HG03039 (cell line): ENCODE results near the gene TTC33.

ENCODE experiments used
- ATAC-seq: cut with Tn5 transposase; IDR thresholded peaks from one replicate; pipeline ENCODE4 v1.9.1; 2021; ENCODE audit warnings: mild to moderate bottlenecking, moderate library complexity; ENCODE audit not compliant: unreplicated experiment

Gene TTC33

DNA sequence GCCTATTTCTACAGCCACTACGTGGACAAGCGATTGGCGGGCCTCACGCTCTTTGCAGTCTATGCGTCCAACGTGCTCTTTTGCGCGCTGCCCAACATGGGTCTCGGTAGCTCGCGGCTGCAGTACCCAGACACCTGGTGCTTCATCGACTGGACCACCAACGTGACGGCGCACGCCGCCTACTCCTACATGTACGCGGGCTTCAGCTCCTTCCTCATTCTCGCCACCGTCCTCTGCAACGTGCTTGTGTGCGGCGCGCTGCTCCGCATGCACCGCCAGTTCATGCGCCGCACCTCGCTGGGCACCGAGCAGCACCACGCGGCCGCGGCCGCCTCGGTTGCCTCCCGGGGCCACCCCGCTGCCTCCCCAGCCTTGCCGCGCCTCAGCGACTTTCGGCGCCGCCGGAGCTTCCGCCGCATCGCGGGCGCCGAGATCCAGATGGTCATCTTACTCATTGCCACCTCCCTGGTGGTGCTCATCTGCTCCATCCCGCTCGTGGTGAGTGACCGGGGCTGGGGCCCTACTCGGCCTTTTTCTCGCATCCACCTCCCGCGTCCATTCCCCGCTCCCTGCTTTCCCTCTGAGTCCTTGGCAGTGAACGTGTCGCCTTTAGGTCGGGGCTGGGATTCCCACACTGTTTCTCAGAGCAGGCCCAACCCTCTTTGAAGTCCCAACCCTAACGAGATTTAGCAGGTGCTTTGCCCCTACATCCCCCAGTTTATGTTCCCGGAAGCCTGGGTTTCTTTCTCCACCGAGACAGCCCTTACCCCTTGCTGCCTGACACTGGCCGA lies 74.2 kb downstream of the TTC33 start:
- no peak for ATAC-seq

DNA sequence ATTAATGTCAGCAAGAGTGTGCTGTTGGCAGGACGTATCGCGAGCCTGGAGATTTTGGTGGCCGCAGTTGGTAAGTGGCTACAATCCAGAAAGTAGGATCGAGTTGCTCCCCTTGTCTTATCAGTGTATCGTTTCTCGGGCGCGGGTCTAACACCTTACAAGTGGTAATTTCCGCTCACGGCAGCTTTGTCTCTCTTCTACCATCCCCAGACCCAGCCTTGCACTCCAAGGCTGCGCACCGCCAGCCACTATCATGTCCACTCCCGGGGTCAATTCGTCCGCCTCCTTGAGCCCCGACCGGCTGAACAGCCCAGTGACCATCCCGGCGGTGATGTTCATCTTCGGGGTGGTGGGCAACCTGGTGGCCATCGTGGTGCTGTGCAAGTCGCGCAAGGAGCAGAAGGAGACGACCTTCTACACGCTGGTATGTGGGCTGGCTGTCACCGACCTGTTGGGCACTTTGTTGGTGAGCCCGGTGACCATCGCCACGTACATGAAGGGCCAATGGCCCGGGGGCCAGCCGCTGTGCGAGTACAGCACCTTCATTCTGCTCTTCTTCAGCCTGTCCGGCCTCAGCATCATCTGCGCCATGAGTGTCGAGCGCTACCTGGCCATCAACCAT lies 74.9 kb downstream of the TTC33 start:
- ATAC-seq = no peak

DNA sequence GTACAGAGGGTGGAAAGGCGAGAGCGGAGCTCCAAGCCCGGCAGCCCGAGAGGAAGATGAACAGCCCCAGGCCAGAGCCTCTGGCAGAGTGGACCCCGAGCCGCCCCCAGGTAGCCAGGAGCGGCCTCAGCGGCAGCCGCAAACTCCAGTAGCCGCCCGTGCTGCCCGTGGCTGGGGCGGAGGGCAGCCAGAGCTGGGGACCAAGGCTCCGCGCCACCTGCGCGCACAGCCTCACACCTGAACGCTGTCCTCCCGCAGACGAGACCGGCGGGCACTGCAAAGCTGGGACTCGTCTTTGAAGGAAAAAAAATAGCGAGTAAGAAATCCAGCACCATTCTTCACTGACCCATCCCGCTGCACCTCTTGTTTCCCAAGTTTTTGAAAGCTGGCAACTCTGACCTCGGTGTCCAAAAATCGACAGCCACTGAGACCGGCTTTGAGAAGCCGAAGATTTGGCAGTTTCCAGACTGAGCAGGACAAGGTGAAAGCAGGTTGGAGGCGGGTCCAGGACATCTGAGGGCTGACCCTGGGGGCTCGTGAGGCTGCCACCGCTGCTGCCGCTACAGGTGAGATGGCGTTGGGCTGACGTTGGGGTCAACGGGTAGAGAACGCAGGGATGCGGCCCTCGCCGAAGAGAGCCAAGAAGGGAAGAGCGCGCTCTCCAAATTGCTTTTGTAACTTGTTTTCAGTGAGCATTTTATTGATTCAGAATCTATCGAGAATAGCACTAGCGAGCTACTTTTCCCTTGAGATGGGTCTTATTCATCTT lies 75.7 kb downstream of the TTC33 start, which contains the start of gene PTGER4:
PTGER4 (plus strand) TSS at position 3 of the 769 bp plus-strand sequence. CDS start 1,079 bp downstream, outside the sequence.
- ATAC-seq = peak; percentile 24

DNA sequence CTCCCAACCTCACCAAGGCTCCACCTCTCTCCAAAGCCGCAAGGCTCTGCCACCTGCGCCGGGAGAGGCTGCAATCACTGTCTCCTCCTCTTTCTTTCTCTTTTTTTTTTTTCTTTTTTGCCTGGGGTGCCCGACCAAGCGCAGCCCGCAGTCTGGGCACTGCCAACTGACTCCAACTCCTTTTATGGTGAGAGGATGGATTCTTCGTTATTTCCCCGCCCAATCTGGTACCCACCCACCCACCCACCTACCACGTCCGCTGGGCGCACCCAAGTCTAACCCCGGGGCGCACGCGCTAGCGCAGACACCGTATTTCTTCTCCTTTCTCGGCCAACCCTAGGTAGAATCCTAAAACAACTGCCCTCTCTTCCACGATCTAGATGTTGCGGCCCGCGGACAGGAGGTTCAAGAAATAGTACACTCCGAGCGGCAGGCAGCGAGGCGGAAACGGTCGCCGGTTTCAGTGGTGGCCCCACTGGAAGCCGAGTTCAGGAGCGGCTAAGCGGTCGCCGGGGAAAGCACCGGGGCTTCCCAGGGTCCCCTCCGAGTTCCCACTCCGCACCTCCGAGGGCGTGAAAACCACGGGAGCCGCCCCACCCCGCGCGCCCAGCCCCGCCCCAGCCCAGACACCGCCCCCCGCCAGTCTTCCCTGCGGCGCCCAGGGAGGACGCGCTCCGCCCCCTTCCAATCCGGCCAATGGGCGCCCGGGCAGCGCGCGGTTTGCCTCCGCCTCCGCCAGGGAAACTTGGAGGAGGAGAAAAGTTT lies 76.4 kb downstream of the TTC33 start:
- peak; percentile 79 for ATAC-seq

DNA sequence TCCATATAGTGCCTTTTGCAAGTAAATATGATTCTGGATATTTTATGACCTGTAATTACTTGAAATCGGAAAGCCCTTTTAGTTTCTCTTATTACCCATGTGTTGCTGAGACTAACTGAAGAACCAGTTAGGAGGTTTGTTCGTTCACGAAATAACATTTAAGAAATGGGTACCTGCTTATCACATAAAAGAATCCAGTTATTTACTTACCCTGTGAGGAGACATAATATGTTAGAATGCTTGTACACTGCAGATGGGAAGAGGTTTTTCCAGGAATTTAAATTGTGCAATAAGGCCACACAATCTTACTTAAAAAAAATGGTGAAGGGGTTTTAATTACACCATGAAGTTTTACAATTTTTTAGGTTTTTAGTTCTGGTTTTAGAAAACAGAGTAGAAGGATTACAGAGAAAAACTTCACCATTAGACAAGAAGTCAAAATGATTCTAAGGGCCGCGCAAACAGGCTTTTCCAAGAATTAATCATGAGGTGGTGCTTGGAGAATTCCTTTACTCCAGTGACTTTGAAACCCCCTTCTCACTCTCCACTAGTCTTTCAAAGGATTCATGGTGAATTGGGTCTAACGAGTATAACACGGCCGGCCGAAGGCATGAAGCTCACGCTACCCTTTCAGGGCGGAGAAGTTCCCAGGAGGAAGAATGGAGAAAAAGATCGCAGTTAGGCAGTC lies 77.2 kb downstream of the TTC33 start:
- no peak for ATAC-seq

DNA sequence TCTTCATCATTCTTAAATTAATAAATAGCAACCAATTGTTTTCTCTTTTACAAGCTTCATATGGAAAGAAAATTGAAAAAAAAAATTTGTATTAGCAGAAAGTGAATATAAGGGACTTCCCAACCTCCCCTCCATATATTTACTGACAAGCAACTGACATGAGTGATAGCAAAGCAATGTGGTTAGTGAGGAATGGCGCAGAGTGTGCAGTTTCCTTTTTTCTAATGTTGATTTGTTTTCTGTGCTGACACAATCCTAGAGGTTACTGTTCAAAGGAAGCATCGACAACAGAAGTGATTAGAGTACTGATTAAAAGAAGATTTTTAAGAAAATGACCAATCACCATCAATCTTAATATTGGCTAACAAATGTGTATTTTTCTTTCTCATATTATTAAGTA lies 77.7 kb downstream of the TTC33 start:
- ATAC-seq = no peak

DNA sequence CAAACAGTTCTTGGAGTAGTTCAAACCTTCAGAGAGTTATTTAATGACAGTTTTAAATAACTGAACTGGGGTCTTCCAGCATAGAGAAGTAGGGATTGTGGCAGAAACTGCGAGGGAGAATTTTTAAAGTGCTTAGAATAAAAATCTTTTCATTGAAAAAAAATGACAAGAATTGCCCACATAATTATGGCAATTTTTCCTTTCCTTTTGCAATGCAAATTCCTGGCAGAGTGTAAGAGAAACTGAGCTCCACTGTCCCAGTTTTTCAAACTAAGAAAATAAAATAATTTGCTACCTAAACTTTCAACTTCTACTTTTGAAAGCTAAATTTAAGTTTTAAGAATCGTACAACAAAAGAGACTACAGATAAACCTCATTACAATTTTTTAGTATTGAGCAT lies 78.3 kb downstream of the TTC33 start:
- no peak for ATAC-seq

DNA sequence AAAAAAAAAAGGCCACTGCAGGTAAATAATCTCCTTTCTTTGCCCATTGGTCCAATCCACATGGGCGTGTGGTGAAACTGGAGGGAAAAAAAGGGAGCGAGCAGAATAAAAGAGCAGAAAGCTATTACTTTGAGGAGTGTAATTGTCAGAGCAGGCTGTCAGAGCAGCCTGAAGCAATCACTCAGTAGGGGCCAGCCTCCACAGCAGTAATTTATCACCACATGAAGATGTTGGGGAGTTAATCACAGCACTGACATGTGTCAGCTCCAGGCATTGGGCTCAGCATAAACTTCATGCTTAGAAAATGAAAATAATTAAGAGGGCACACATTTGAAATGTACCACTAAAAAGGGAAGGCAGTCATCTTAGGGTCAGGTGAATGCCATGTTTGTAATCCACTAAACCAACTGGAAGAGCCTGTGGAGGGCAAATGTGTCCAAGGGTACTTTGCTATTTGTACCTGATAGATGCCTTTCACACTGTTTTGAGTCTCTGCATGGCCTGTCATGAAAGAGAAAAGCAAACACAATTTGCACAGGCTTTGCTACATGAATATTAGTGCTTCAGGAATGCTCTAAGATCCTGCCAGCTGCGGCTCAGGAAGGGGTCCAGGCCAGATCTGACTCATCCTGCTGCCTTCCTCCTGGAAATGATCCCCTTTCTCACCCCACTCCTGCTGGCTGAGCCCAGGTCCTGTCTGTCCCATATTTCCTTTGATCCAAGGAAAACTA lies 79.0 kb downstream of the TTC33 start:
- ATAC-seq = no peak

DNA sequence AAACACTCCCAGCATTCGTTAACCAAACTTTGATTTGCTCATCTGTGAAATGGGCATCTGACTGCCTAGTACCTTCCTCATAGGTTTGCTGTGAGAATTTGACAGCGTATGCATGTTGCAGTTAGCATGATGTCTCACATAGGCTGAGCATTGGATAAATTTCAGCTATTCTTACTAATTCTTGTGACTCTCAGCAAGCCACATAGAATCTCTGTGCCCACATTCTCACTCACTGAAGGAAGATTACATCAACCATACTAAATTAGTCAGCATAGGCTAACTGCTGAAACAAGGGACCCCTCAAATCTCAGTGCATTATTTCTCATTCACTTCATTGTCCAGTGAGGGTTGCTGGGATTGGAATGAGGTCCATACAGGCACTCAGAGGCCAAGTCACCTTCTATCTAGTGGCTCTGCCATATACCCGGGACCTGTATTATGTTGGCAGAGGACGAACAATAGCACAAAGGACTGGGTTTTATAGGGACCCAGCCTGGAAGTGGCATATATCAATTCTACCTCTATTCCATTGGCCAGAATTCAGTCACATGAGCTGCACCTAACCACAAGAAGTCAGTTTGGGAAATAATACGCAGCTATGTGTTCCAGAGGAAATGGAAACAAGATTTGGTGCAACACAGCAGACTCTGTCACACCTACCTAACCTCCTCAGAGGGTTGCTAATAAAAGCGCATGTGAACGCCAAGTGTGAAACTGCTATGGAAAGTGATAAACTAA lies 80.2 kb downstream of the TTC33 start:
- ATAC-seq = no peak

DNA sequence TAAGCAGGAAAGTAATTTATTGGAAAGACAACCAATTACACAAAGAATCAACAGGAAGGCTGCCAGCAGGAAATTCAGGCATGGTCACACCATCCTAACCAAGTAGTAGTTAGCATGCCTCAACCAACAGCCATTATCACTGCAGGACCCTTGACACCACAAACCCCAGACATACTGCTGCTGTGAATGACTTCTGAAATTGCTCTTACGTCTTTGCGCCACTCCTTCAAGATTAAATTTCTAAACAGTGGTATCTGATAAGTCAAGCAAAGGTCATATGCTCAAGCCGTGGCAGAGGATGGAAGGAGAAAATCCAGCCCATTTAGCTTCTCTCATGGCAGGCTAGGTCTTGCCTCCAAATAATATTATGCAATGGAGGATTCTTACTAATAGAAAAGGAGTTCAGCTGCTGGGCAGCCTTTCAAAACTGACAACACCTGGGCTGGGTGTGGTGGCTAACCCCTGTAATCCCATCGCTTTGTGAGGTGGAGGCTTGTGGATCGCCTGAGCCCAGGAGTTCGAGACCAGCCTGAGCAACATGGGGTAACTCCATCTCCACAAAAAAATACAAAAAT lies 81.0 kb downstream of the TTC33 start:
- ATAC-seq = no peak

DNA sequence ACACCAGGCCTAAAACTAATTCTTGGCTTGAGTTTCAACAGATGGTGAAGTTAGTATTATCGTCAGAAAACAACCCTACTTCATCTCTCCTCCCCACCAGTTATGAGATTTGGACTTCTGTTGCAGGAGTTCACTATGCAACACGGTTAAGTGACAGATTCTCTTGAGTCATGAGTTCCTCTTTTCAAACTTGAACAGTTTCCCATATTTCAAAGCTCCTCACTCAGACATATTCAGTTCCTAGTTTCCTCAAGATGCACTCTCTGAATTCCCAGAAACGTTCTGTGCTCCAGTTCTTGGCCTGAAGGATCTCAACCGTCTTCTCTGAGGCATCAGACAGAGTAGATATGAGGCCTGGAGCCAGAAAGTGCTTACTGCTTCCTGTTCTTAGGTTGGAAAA lies 83.3 kb downstream of the TTC33 start:
- ATAC-seq = no peak

DNA sequence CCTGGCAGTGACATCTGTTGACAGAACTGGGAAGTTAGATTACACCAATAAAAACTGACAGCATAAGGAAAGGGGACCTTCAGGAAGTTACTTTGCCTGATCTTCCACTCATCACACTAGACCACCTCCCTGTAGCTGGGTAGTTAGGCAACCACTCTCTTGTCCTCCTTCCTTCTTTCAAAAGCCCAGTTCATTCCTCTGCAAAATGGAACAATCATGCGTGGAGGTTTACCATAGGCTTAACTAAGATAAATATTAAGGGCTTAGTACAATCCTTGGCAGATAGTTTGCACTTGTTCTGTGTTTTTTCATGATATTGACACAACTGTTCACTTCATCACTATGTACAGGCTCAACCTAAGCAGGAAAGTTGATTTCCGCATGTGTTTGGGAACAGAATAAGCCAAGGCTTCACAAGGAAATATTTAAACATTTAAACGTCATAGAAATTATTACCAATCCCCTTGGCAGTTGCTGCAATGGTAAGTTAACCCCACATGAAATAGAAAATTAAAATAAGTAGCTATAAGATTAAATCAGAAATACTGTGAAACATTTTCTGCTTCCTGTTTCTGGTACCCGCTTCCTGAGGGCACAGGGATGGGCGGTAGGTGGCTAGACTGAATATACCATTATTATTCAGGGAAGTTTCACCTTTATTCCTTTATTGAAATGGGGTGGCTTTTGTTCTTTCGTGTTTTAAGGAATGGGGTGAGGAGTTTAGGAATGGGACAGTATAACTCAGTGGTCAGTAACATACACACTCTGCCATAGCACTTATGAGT lies 86.0 kb downstream of the TTC33 start:
- ATAC-seq = no peak

DNA sequence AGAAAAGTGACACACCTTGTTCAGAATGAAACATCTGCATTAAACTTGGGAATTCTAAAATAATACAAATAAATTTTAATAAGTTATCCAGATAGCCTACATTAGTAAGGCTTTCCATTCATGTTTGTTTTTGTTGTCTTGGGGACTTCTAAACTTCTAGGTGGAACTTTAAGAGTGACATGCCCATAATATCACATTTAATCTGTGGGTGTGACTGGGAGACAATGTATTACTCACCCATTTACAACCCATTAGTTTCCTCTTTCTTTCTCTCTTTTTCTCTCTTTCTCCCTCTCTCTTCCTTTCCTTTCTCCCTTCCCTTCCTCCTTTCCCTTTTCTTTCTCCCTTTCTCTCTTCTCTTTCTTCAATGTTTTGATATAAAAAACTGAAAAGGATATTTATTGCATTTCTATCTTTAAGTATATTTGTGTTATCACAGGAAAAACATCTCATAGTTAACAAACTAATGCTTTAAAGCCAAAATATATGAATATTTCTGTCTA lies 88.5 kb downstream of the TTC33 start:
- no peak for ATAC-seq

DNA sequence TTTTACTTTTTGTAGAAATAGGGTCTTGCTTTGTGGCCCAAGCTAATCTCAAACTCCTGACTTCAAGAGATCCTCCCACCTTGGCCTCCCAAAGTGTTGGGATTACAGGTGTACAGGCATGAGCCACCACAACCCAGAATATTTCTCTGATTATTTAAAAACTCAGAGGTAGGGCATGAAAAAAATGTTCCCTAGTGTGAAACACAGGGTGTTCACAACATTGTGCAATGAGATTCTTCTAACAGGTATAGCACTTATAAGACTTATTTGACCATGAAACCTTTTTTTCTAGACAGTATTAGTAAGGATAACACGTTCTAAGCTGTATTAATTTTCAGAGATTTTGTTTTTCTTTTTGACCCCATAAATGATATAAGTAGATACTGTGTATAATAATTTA lies 89.1 kb downstream of the TTC33 start:
- ATAC-seq = no peak

DNA sequence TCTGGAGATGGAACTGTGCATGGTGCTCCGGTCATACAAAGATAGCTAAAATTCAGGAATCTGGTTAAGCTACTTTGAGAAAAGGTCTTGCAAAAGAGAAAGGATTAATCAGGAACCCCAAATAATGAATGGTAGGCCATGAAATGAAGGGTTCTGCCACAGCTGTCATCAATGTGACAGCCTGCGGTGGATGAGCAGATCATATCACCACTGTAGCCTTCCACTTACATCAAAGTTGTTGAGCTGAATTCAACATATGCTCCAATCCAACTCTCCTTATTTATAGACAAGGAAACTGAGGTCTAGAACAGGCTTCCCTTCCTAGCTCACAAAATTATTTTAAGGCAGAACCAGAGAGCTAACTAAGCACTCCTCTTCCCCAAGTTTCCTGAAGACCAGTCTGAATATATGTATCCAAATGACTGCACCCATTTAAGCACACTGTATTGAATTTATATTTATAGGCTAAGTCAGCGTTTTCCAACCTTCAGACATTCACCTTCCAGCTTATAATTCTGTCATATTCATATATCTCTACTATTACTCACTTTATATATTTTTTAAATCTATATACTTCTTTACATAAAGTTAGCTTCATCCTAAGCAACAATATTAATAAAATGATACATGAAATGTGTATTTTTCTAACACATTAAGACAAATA lies 90.0 kb downstream of the TTC33 start:
- no peak for ATAC-seq

DNA sequence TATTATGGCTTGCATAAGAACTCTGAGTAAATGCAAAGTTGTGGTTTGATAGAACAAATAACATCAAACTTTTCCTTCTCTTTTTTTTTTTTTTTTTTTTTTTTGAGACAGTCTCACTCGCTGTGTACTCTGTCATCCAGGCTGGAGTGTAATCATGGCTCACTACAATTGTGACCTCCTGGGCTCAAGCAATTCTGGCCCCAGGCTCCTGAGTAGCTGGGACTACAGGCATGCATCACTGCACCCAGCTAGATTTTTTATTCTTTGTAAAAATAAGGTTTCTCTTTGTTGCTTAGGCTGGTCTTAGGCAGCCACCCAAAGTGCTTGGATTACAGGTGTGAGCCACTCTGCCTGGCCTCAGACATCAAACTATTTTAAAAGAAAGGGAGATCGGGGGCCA lies 95.0 kb downstream of the TTC33 start:
- ATAC-seq = no peak

DNA sequence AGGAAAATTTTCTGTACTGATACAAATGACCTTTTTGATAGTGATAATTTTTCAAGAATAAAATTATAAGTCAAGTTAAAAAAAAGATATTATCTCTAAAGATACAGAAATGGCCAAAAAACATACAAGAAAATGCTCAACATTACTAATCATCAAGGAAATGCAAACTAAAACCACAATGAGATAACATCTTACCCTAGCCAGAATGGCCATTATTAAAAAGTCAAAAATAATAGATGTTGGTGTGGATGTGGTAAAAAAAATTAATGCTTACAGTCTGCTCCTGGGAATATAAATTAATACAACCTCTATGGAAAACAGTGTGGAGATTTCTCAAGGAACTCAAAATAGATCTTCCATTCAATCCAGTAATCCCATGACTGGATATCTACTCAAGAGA lies 99.0 kb downstream of the TTC33 start:
- ATAC-seq = no peak
